IMR-90 (cell line): ENCODE data around the gene DSP. TPM values are rescaled to one million over a fixed set of nuclear protein-coding genes. Genes with fewer than 3 reads are reported as not detected.

Source experiments
- ATAC-seq: fragments of 200-7000 bp; cut with Tn5 transposase; 2 replicates; pipeline ENCODE4 v1.9.1; 2020; ENCODE audit warnings: low read depth, mild to moderate bottlenecking, moderate library complexity
- BruUV-seq: library from RNA; stranded (reverse); fragments of 400-500 nt; replicated peaks from 2 replicates; lab custom pipeline; 2021; lab: Mats Ljungman, UMichigan
- CTCF ChIA-PET: fragments of 300-600 bp; formaldehyde crosslinking; extraction: SDS; loops from one replicate; lab custom pipeline; 2021; ENCODE audit warnings: antibody characterized with exemption; lab: Yijun Ruan, JAX
- POLR2A ChIA-PET: fragments of 300-600 bp; sonication (Branson Sonifier 250); formaldehyde crosslinking; loops from one replicate; lab custom pipeline; 2022; ENCODE audit warnings: antibody characterized with exemption; ENCODE audit not compliant: unreplicated experiment; lab: Charles Lee
- DNase-seq: peaks from one replicate; pipeline ENCODE4 v3.0.0; 2013
- H2AFZ ChIP-seq: replicated peaks from 2 replicates; pipeline ENCODE3; 2013; ENCODE audit warnings: low read length, mild to moderate bottlenecking; ENCODE audit not compliant: poor library complexity
- H2AK5ac ChIP-seq: 2 replicates; pipeline ENCODE4 v1.6.1; 2013; ENCODE audit warnings: low read depth, low read length, inconsistent platforms
- H2AK9ac ChIP-seq: replicated peaks from 2 replicates; pipeline ENCODE3; 2013; ENCODE audit warnings: mild to moderate bottlenecking, low read depth, low read length, moderate library complexity; ENCODE audit not compliant: poor library complexity
- H2BK120ac ChIP-seq: 2 replicates; pipeline ENCODE4 v1.6.1; 2013; ENCODE audit warnings: low read depth, low read length, inconsistent platforms
- H2BK15ac ChIP-seq: 3 replicates; pipeline ENCODE4 v1.6.1; 2013; ENCODE audit warnings: low read depth, low read length, inconsistent platforms
- H2BK20ac ChIP-seq: 2 replicates; pipeline ENCODE4 v1.6.1; 2013; ENCODE audit warnings: low read depth, mild to moderate bottlenecking, inconsistent platforms, low read length, moderate library complexity
- H2BK5ac ChIP-seq: 2 replicates; pipeline ENCODE4 v1.6.1; 2013; ENCODE audit warnings: mild to moderate bottlenecking, low read depth, low read length, inconsistent platforms; ENCODE audit not compliant: poor library complexity, severe bottlenecking
- H3K14ac ChIP-seq: replicated peaks from 2 replicates; pipeline ENCODE4 v1.6.1; 2013; ENCODE audit warnings: low read depth, low read length, inconsistent platforms
- H3K18ac ChIP-seq: 2 replicates; pipeline ENCODE4 v1.6.1; 2013; ENCODE audit warnings: low read depth, low read length, control low read depth
- H3K23ac ChIP-seq: 2 replicates; pipeline ENCODE4 v1.6.1; 2013; ENCODE audit warnings: low read depth, low read length, inconsistent platforms
- H3K27ac ChIP-seq: 2 replicates; pipeline ENCODE4 v1.5.1; 2013; ENCODE audit warnings: mild to moderate bottlenecking, control low read depth, low read length; ENCODE audit not compliant: insufficient read depth
- H3K27me3 ChIP-seq: 2 replicates; pipeline ENCODE4 v1.6.1; 2013; ENCODE audit warnings: low read length; ENCODE audit not compliant: control insufficient read depth, insufficient read depth
- H3K36me3 ChIP-seq: 2 replicates; pipeline ENCODE4 v1.6.1; 2013; ENCODE audit warnings: low read length, mixed read lengths; ENCODE audit not compliant: control insufficient read depth, insufficient read depth
- H3K4ac ChIP-seq: 2 replicates; pipeline ENCODE4 v1.6.1; 2013; ENCODE audit warnings: low read depth, low read length, inconsistent platforms
- H3K4me1 ChIP-seq: 2 replicates; pipeline ENCODE4 v1.6.1; 2013; ENCODE audit warnings: low read length, mixed read lengths; ENCODE audit not compliant: control insufficient read depth, insufficient read depth
- H3K4me2 ChIP-seq: 2 replicates; pipeline ENCODE4 v1.6.1; 2013; ENCODE audit warnings: low read depth, mild to moderate bottlenecking, control low read depth, low read length, moderate library complexity
- H3K4me3 ChIP-seq: 2 replicates; pipeline ENCODE4 v1.5.1; 2013; ENCODE audit warnings: low read depth, mild to moderate bottlenecking, control low read depth, low read length, moderate library complexity; ENCODE audit not compliant: insufficient read depth
- H3K56ac ChIP-seq: 2 replicates; pipeline ENCODE4 v1.6.1; 2013; ENCODE audit warnings: low read length, inconsistent platforms; ENCODE audit not compliant: insufficient read depth; ENCODE audit errors: extremely low read depth
- H3K79me1 ChIP-seq, 2 experiments: 2 replicates each; pipeline ENCODE4 v1.6.1; 2013; ENCODE audit warnings: low read length in 2 of 2, inconsistent platforms in 1 of 2, low read depth in 1 of 2
- H3K9ac ChIP-seq: 2 replicates; pipeline ENCODE4 v1.6.1; 2013; ENCODE audit warnings: low read depth, low read length, control low read depth
- H3K9me1 ChIP-seq: 2 replicates; pipeline ENCODE4 v1.6.1; 2013; ENCODE audit warnings: low read length, inconsistent platforms; ENCODE audit not compliant: insufficient read depth
- H3K9me3 ChIP-seq: 2 replicates; pipeline ENCODE4 v1.6.1; 2013; ENCODE audit warnings: low read length; ENCODE audit not compliant: control insufficient read depth, insufficient read depth
- H4K20me1 ChIP-seq: 2 replicates; pipeline ENCODE4 v1.6.1; 2013; ENCODE audit warnings: low read length, inconsistent platforms; ENCODE audit not compliant: insufficient read depth
- H4K5ac ChIP-seq: 2 replicates; pipeline ENCODE4 v1.6.1; 2013; ENCODE audit warnings: mild to moderate bottlenecking, low read depth, low read length, control low read depth
- H4K8ac ChIP-seq, 2 experiments: 2 replicates each; pipeline ENCODE4 v1.6.1; 2013; ENCODE audit warnings: low read depth in 2 of 2, low read length in 2 of 2, control low read depth in 1 of 2, inconsistent platforms in 1 of 2
- H4K91ac ChIP-seq: 2 replicates; pipeline ENCODE4 v1.6.1; 2013; ENCODE audit warnings: low read depth, low read length, inconsistent platforms; ENCODE audit not compliant: insufficient read depth
- MAFK ChIP-seq: IDR thresholded peaks from 2 replicates; pipeline ENCODE4 v1.6.1; 2012; ENCODE audit warnings: low read depth, low read length, improper control_type of control experiment
- MXI1 ChIP-seq: IDR thresholded peaks from 2 replicates; pipeline ENCODE4 v1.6.1; 2012; ENCODE audit warnings: low read depth, mild to moderate bottlenecking, low read length, moderate library complexity, borderline replicate concordance
- RFX5 ChIP-seq: IDR thresholded peaks from 2 replicates; pipeline ENCODE4 v1.8.0; 2012; ENCODE audit warnings: low read depth, mild to moderate bottlenecking, low read length, moderate library complexity
- WGBS, 2 experiments: methylation state at CpG; one replicate each; pipeline versions ENCODE4 v1.1.5 to v1.1.7; 2013; ENCODE audit warnings: missing lambda C conversion rate in 2 of 2; ENCODE audit not compliant: insufficient read length in 1 of 2; ENCODE audit errors: extremely low coverage in 2 of 2; 5-methylcytosine and 5-hydroxymethylcytosine counted together
- dilution Hi-C: fragments of 300-500 bp; cut with HindIII; formaldehyde crosslinking; loops from one replicate; pipeline ENCODE4 v1.14.3; 2018; ENCODE audit warnings: low sequenced_read_pairs; ENCODE audit not compliant: unreplicated experiment
- in situ Hi-C: fragments of 300-500 bp; cut with MboI; formaldehyde crosslinking; loops from 3 replicates; pipeline ENCODE4 v1.14.3; 2019; ENCODE audit warnings: low sequenced_read_pairs, inconsistent platforms, mixed read lengths
- intact Hi-C: fragments of 100-400 bp; cut with micrococcal nuclease; formaldehyde crosslinking; loops from 2 replicates; pipeline ENCODE4 v1.10.0; 2022
- polyA plus RNA-seq, 3 experiments: library from polyadenylated mRNA; depleted of rRNA; stranded (reverse); fragments of >200 nt; gene quantifications; 2 replicates each; pipeline ENCODE4 v1.2.3, GENCODE V29; 2012; ENCODE audit warnings: low replicate concordance in 1 of 3
- total RNA-seq: library from RNA; depleted of rRNA; stranded (reverse); fragments of >200 nt; gene quantifications from 2 replicates; pipeline ENCODE4 v1.2.3, GENCODE V29; 2012

DSP gene
- total and polyA plus RNA-seq, 2 of the 4 experiments (the other 2 are of a cell fraction) = 7.1 to 20.1 TPM

DNA sequence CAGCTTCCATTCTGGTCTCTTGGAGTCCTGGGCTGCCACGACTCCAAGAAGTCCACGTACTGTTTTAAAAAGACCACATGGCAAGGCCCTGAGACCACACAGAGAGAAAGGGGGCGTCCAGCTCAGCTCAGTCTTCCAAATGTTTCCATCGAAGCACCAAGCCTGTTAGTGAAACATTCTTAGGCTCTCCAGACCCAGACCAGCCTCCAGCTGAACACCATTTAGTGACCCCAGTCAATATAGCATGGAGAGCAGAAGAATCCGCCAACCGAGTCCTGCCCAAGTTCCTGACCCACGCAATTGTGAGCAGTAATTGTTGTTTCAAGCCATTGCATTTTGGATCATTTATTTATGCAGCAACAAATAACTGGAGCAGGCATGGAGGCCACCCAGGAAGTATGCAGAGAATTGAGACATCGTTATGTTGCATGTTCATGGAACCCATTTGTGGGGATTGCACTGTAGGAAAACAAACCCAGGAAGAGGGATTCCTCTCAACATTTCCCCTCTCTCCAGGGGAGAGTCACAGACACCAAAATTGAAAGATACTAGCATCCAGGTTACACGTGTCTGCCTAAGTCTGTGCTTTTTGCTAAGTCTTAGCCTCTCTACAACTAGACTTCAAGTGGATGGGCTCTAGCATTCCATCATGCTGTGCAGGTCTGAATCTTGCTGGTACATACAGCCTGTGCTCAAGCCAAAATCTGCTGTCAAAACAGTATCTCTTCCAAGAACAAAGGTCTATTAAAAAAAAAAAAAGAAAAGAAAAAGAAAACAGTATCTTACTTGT is 91.2 kb downstream of the DSP start (continued):
- TF ChIP-seq MXI1 = no peak

DNA sequence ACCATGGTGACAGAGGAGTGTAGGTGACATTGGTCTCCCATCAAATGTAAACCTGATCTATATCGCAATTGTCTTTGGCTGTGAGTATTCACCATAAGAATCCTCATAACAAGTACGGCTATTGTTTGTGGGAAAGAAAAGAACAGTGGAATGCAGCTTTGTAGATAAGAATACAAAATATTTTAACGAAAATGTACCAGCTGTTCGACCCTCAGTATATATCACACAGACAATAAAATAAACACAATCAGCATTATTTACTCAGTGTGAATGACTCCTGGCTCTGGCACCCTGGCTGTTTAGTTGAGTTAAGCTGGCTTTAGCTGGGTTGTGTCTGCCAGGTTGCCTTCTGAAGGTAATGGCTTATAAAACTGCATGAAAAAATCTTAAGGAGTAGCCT is 91.9 kb downstream of the DSP start:
- TF ChIP-seq MAFK = peak; percentile 75
- TF ChIP-seq RFX5 = no peak
- H2AK5ac ChIP-seq = no peak overlapping the region
- no CpG with 5 or more reads among the region's 4 CpGs for WGBS, 2 experiments
- ChIA-PET POLR2A (no interaction called here), CTCF (interaction anchor here (0.6 to 1.0 kb wide), 2 partner anchors 426 to 550 kb away, joined by 3 to 6 read pairs; no protein-coding TSS in a partner anchor)
- DNase-seq (peak; percentile 45), ATAC-seq (peak; percentile 68)
- H4K5ac ChIP-seq = no peak overlapping the region
- intact Hi-C loops = no loop called here
- peak overlapping the region; percentile 64; the same call in 1 of the 2 replicates for H3K18ac ChIP-seq
- no TSS peak for BruUV-seq
- no peak overlapping the region for H3K9ac ChIP-seq
- no peak overlapping the region for H2BK20ac ChIP-seq
- H3K4me3 ChIP-seq = no peak overlapping the region
- no peaks in the 10 kb centered on the region for H3K9me1 ChIP-seq
- no peak overlapping the region for H2BK5ac ChIP-seq
- H3K27me3 ChIP-seq = peaks cover 4% of the 10 kb centered on the region; the same call in 1 of the 2 replicates
- dilution Hi-C loops = no loop called here
- H3K23ac ChIP-seq = no peak overlapping the region
- H4K8ac ChIP-seq = no peak overlapping the region
- in situ Hi-C loops = no loop called here
- H3K27ac ChIP-seq = no peak overlapping the region
- no peak overlapping the region for H4K91ac ChIP-seq
- no peak overlapping the region for H2AFZ ChIP-seq
- H3K79me1 ChIP-seq = no peaks in the 10 kb centered on the region
- no peak overlapping the region for H2AK9ac ChIP-seq
- no peak overlapping the region for H3K4ac ChIP-seq
- H3K36me3 ChIP-seq = no peaks in the 10 kb centered on the region
- peak overlapping the region; percentile 29; the same call in 1 of the 2 replicates for H3K4me2 ChIP-seq
- H3K4me1 ChIP-seq = 0 out of 2 replicates have a peak, but pooled peaks cover 4% of the 10 kb centered on the region
- no peak overlapping the region for H2BK15ac ChIP-seq
- no peaks in the 10 kb centered on the region for H3K9me3 ChIP-seq
- no peaks in the 10 kb centered on the region for H4K20me1 ChIP-seq
- H2BK120ac ChIP-seq = no peak overlapping the region
- H3K14ac ChIP-seq = no peak overlapping the region
- H3K56ac ChIP-seq = no peak overlapping the region
